Body of pancreas (tissue), 4 donors: ENCODE data around the gene CBLIF.

Source experiments
- POLR2A ChIP-seq, 3 donors: fragments of 450-650 bp; IDR thresholded peaks; one replicate each; pipeline ENCODE4 v1.6.1; 2016; ENCODE audit warnings: antibody characterized with exemption in 3 of 3, mild to moderate bottlenecking in 2 of 3
- TF ChIP-seq, protein P1 (sequence below), 7 experiments: fragments of 450-650 bp in 4 of 7; fragments of 200-600 bp in 3 of 7; sonication (generic) in 3 of 7; IDR thresholded peaks; one replicate each; pipeline ENCODE4 v1.5.1; 2016 to 2019; ENCODE audit warnings: antibody characterized with exemption in 7 of 7

DNA sequence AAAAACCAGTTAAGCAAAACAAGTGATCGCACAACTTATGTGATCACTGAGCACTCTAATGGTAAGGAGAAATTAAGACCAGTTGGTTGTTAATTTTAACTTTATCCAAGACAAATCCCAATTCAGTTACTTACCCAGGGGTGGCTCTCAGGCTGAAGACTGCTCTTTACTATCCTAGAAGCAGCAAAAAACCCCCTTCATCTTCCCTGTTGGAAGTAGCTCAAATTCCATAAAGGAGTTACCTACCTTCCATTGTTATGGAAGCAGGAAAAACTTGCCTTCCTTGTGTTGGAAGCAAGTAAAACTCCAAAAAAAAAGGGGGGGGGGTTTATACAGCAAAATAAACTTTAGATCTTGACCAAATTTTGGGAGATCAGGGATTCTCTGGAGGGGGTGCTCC, 29.5 kb downstream of the CBLIF start:
- TF ChIP-seq, protein P1, sequence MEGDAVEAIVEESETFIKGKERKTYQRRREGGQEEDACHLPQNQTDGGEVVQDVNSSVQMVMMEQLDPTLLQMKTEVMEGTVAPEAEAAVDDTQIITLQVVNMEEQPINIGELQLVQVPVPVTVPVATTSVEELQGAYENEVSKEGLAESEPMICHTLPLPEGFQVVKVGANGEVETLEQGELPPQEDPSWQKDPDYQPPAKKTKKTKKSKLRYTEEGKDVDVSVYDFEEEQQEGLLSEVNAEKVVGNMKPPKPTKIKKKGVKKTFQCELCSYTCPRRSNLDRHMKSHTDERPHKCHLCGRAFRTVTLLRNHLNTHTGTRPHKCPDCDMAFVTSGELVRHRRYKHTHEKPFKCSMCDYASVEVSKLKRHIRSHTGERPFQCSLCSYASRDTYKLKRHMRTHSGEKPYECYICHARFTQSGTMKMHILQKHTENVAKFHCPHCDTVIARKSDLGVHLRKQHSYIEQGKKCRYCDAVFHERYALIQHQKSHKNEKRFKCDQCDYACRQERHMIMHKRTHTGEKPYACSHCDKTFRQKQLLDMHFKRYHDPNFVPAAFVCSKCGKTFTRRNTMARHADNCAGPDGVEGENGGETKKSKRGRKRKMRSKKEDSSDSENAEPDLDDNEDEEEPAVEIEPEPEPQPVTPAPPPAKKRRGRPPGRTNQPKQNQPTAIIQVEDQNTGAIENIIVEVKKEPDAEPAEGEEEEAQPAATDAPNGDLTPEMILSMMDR (IDR thresholded peaks at IDR 0.05) = no peak
- TF ChIP-seq POLR2A (IDR thresholded peaks at IDR 0.05) = no peak
